Hematopoietic multipotent progenitor cell (in vitro differentiated cells): ENCODE data around the gene LRRD1. TPM values are rescaled to one million over a fixed set of nuclear protein-coding genes. Genes with fewer than 3 reads are reported as not detected.

Experiments used
- small RNA-seq: library from RNA; depleted of rRNA; stranded (forward); fragments of <200 nt; gene quantifications from one replicate; pipeline ENCODE3, GENCODE V24; 2012
- total RNA-seq: library from RNA; depleted of rRNA; stranded (reverse); fragments of >200 nt; gene quantifications from one replicate; pipeline ENCODE4 v1.2.3, GENCODE V29; 2012

LRRD1 gene
- total RNA-seq, 1 donor = under 0.01 TPM

Small RNAs within 50 kb of the gene (small RNA-seq; reads per million reads assigned to genes)
- gene MIR1285-1 = not detected
- gene RF00019 = not detected

Other genes starting within 250 kb of the LRRD1 start
- 22.1 TPM for gene AKAP9, start 238.3 kb downstream of the LRRD1 start, total RNA-seq
- 38.8 TPM for gene CYP51A1, start 44.7 kb downstream of the LRRD1 start, total RNA-seq
- gene KRIT1, start 66.8 kb upstream of the LRRD1 start, total RNA-seq = 22.1 TPM
- 17.0 TPM for gene ANKIB1, start 66.8 kb upstream of the LRRD1 start, total RNA-seq